Peyer's patch (tissue), 4 donors: Measurements from ENCODE around the gene TBCD.

ENCODE experiments used
- CTCF ChIP-seq, 6 experiments: fragments of 450-650 bp in 4 of 6; fragments of 200-600 bp in 2 of 6; sonication (generic) in 1 of 6; IDR thresholded peaks; one replicate each; pipeline ENCODE4 v1.5.1; 2017 to 2019; ENCODE audit warnings: antibody characterized with exemption in 6 of 6, mild to moderate bottlenecking in 3 of 6, moderate library complexity in 1 of 6
- POLR2A ChIP-seq, 2 donors: fragments of 450-650 bp; IDR thresholded peaks; one replicate each; pipeline ENCODE4 v1.5.1; 2017; ENCODE audit warnings: antibody characterized with exemption in 2 of 2, mild to moderate bottlenecking in 2 of 2, moderate library complexity in 2 of 2

DNA sequence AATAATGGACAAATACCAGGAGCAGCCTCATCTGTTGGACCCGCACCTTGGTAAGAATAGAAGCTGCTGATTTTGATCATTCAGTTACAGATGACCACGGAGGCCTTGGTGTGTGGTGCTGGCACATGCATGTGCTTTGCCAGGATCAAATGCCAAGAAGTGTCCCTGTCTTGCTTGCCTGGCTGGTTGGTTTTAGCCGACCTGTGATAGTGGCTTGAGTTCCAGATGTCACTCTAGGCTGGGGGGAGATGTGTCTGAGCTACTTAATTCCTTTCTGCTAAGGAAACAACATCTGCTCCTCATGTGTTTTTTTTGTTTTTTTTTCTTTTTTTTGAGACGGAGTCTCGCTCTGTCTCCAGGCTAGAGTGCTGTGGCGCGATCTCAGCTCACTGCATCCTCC lies 4.3 kb downstream of the TBCD start:
- TF ChIP-seq POLR2A (IDR thresholded peaks at IDR 0.05): no peak
- TF ChIP-seq CTCF (IDR thresholded peaks at IDR 0.05): no peak
